ENCODE data around the gene PEX16. TPM values are rescaled to one million over a fixed set of nuclear protein-coding genes. Genes with fewer than 3 reads are reported as not detected.

PEX16 gene
- total and polyA plus RNA-seq, 9 of the 15 experiments (the other 6 are each of a cell fraction or from before 2014, with no cell fraction given) = 1.5 to 43.9 (median 14.6) TPM

GRCh38 chr11:45904309-45904915 is 13.3 kb downstream of the PEX16 start (continued):
- no peak for TF ChIP-seq ZBTB26 (CRISPR knock-in tag; IDR thresholded peaks at IDR 0.05)
- TF ChIP-seq FOXK1 (CRISPR knock-in tag; IDR thresholded peaks at IDR 0.05; ENCODE audit: borderline replicate concordance) = 0 out of 2 replicates have a peak, but pooled peaks have one; percentile 30
- TF ChIP-seq ZNF217 (CRISPR knock-in tag; IDR thresholded peaks at IDR 0.05) = no peak
- no peak for TF ChIP-seq ELF1 (tag; IDR thresholded peaks at IDR 0.05)
- no peak for TF ChIP-seq HMGN3 (IDR thresholded peaks at IDR 0.05; ENCODE audit: borderline replicate concordance, extremely low read depth, insufficient read length, low read depth, low read length)
- TF ChIP-seq ARID1B (IDR thresholded peaks at IDR 0.05) = peak; percentile 84
- no peak for TF ChIP-seq ZNF512 (tag; IDR thresholded peaks at IDR 0.05)
- no peak for TF ChIP-seq HMG20B (CRISPR knock-in tag; IDR thresholded peaks at IDR 0.05)
- TF ChIP-seq RBM22 (IDR thresholded peaks at IDR 0.05; ENCODE audit: low read depth, low read length, poor library complexity, severe bottlenecking) = no peak
- TF ChIP-seq FOXA1 (IDR thresholded peaks at IDR 0.05; ENCODE audit: borderline replicate concordance) = no peak
- no peak for TF ChIP-seq ZKSCAN8 (CRISPR knock-in tag; IDR thresholded peaks at IDR 0.05)
- no peak for TF ChIP-seq ZNF263 (CRISPR knock-in tag; IDR thresholded peaks at IDR 0.05; ENCODE audit: borderline replicate concordance)
- TF ChIP-seq PHF21A (IDR thresholded peaks at IDR 0.05; ENCODE audit: borderline replicate concordance, low read depth) = no peak
- TF ChIP-seq ZBTB43 (CRISPR knock-in tag; IDR thresholded peaks at IDR 0.05) = no peak
- no peak for TF ChIP-seq CBX1 (IDR thresholded peaks at IDR 0.05; ENCODE audit: low read depth)
- no peak for TF ChIP-seq ZBTB33 (CRISPR knock-in tag; IDR thresholded peaks at IDR 0.05)
- no peak for TF ChIP-seq EP400 (IDR thresholded peaks at IDR 0.05)
- no peak for TF ChIP-seq ELK1 (CRISPR knock-in tag; IDR thresholded peaks at IDR 0.05)
- TF ChIP-seq ZNF408 (CRISPR knock-in tag; IDR thresholded peaks at IDR 0.05; ENCODE audit: low read depth) = no peak

Data from K562 (cell line).